ENCODE data around the gene UBE4B.

Gene UBE4B

GRCh38 chr1:10042746-10043145 lies 10.0 kb downstream of the UBE4B start:
- DNase-seq (ENCODE audit: low read depth) = no peak

GRCh38 chr1:10045480-10046355 lies 13.0 kb downstream of the UBE4B start:
- peak; percentile 6 for DNase-seq (ENCODE audit: low read depth)

GRCh38 chr1:10046356-10047085 lies 13.8 kb downstream of the UBE4B start:
- DNase-seq (ENCODE audit: low read depth) = peak; percentile 17

- DNase-seq (ENCODE audit: low read depth) = no peak
These were observed 15.8 kb downstream of the UBE4B start for GRCh38 chr1:10048601-10049000.

- DNase-seq (ENCODE audit: low read depth) = no peak
These were observed 17.9 kb downstream of the UBE4B start for GRCh38 chr1:10050611-10051010.

- no peak for DNase-seq (ENCODE audit: low read depth)
These were observed 18.9 kb downstream of the UBE4B start for GRCh38 chr1:10051656-10052055.

GRCh38 chr1:10052347-10052746 lies 19.6 kb downstream of the UBE4B start:
- no peak for DNase-seq (ENCODE audit: low read depth)

- DNase-seq (ENCODE audit: low read depth) = no peak
These were observed 21.7 kb downstream of the UBE4B start for GRCh38 chr1:10054465-10054864.

- DNase-seq (ENCODE audit: low read depth) = no peak
These were observed 23.8 kb downstream of the UBE4B start for GRCh38 chr1:10056599-10056987.

- peak; percentile 34 for DNase-seq (ENCODE audit: low read depth)
These were observed 24.6 kb downstream of the UBE4B start for GRCh38 chr1:10057343-10057742.

- no peak for DNase-seq (ENCODE audit: low read depth)
These were observed 25.0 kb downstream of the UBE4B start for GRCh38 chr1:10057796-10058195.

- no peak for DNase-seq (ENCODE audit: low read depth)
These were observed 26.6 kb downstream of the UBE4B start for GRCh38 chr1:10059342-10059718.

GRCh38 chr1:10060311-10061100 lies 27.7 kb downstream of the UBE4B start:
- no peak for DNase-seq (ENCODE audit: low read depth)

- no peak for DNase-seq (ENCODE audit: low read depth)
These were observed 28.5 kb downstream of the UBE4B start for GRCh38 chr1:10061276-10061675.

- DNase-seq (ENCODE audit: low read depth) = no peak
These were observed 31.1 kb downstream of the UBE4B start for GRCh38 chr1:10063878-10064277.

- DNase-seq (ENCODE audit: low read depth) = no peak
These were observed 31.9 kb downstream of the UBE4B start for GRCh38 chr1:10064416-10065343.

- no peak for DNase-seq (ENCODE audit: low read depth)
These were observed 32.6 kb downstream of the UBE4B start for GRCh38 chr1:10065344-10065685.

- no peak for DNase-seq (ENCODE audit: low read depth)
These were observed 33.0 kb downstream of the UBE4B start for GRCh38 chr1:10065760-10066159.

- DNase-seq (ENCODE audit: low read depth) = no peak
These were observed 36.0 kb downstream of the UBE4B start for GRCh38 chr1:10068605-10069294.

- DNase-seq (ENCODE audit: low read depth) = no peak
These were observed 37.4 kb downstream of the UBE4B start for GRCh38 chr1:10070206-10070605.

GRCh38 chr1:10071640-10072039 lies 38.9 kb downstream of the UBE4B start:
- DNase-seq (ENCODE audit: low read depth) = no peak
